Activated naive CD8-positive, alpha-beta T cell (primary cell): Measurements from ENCODE around the gene TRAF3.
A peak's percentile ranks its signal among the peaks of the same experiment; 100 is the strongest.
"Not testable (repeated sequence)": the region's sequence is repeated elsewhere in the genome, so short reads cannot be mapped to it uniquely, and the experiment has no call there.

Experiments used
- H3K27ac Mint-ChIP-seq: one replicate; pipeline ENCODE4 v1.8.0; 2021; ENCODE audit warnings: mixed read lengths
- H3K27me3 Mint-ChIP-seq: one replicate; pipeline ENCODE4 v1.8.0; 2021; ENCODE audit warnings: mixed read lengths
- H3K36me3 Mint-ChIP-seq: one replicate; pipeline ENCODE4 v1.8.0; 2021; ENCODE audit warnings: mixed read lengths
- H3K4me1 Mint-ChIP-seq: one replicate; pipeline ENCODE4 v1.8.0; 2021; ENCODE audit warnings: low read depth, mixed read lengths
- H3K4me3 Mint-ChIP-seq: one replicate; pipeline ENCODE4 v1.8.0; 2021; ENCODE audit warnings: mild to moderate bottlenecking, mixed read lengths
- H3K9me3 Mint-ChIP-seq: one replicate; pipeline ENCODE4 v1.8.0; 2021; ENCODE audit warnings: low read depth, mixed read lengths

Gene TRAF3

GRCh38 chr14:102922490-102923200 is 145.4 kb downstream of the TRAF3 start, which contains the start of gene AMN:
AMN (plus strand) TSS chr14:102922663; CDS start chr14:102922689, 26 bp downstream.
- peaks cover 13% of the 10 kb centered on the region for H3K4me1 Mint-ChIP-seq
- peak within 1 kb of the TSS; percentile 61 for H3K4me3 Mint-ChIP-seq
- H3K27ac Mint-ChIP-seq, result peak within 1 kb of the TSS; percentile 47
- H3K9me3 Mint-ChIP-seq, result no peaks in the 10 kb centered on the region
- H3K27me3 Mint-ChIP-seq, result peaks cover 6% of the 10 kb centered on the region
- no peaks in the 10 kb centered on the region for H3K36me3 Mint-ChIP-seq

- Mint-ChIP-seq H3K4me3 (peak overlapping the region; percentile 61), H3K36me3 (no peaks in the 10 kb centered on the region), H3K27me3 (peaks cover 6% of the 10 kb centered on the region), H3K4me1 (peaks cover 13% of the 10 kb centered on the region), H3K9me3 (no peaks in the 10 kb centered on the region), H3K27ac (peak overlapping the region; percentile 47)
Observed at GRCh38 chr14:102923201-102923924, 146.1 kb downstream of the TRAF3 start.

GRCh38 chr14:102923925-102924486 is 146.8 kb downstream of the TRAF3 start:
- H3K27me3 Mint-ChIP-seq, result peaks cover 6% of the 10 kb centered on the region
- H3K36me3 Mint-ChIP-seq, result no peaks in the 10 kb centered on the region
- no peak overlapping the region for H3K27ac Mint-ChIP-seq
- H3K4me3 Mint-ChIP-seq, result peak overlapping the region; percentile 28
- H3K4me1 Mint-ChIP-seq, result peaks cover 13% of the 10 kb centered on the region
- no peaks in the 10 kb centered on the region for H3K9me3 Mint-ChIP-seq

- no peak overlapping the region for H3K4me3 Mint-ChIP-seq
Observed at GRCh38 chr14:102924632-102925588, 147.7 kb downstream of the TRAF3 start.

GRCh38 chr14:102925646-102926045 is 148.4 kb downstream of the TRAF3 start:
- H3K27me3 Mint-ChIP-seq, result peaks cover 6% of the 10 kb centered on the region
- H3K4me1 Mint-ChIP-seq, result peaks cover 13% of the 10 kb centered on the region
- no peaks in the 10 kb centered on the region for H3K9me3 Mint-ChIP-seq
- no peak overlapping the region for H3K27ac Mint-ChIP-seq
- no peaks in the 10 kb centered on the region for H3K36me3 Mint-ChIP-seq
- H3K4me3 Mint-ChIP-seq, result no peak overlapping the region

More at GRCh38 chr14:102924632-102925588, 147.7 kb downstream of the TRAF3 start:
- H3K27ac Mint-ChIP-seq, result no peak overlapping the region
- H3K4me1 Mint-ChIP-seq, result peaks cover 13% of the 10 kb centered on the region
- peaks cover 6% of the 10 kb centered on the region for H3K27me3 Mint-ChIP-seq
- H3K9me3 Mint-ChIP-seq, result no peaks in the 10 kb centered on the region
- H3K36me3 Mint-ChIP-seq, result no peaks in the 10 kb centered on the region

GRCh38 chr14:102926104-102926503 is 148.9 kb downstream of the TRAF3 start:
- no peak overlapping the region for H3K4me3 Mint-ChIP-seq
- no peak overlapping the region for H3K27ac Mint-ChIP-seq
- peaks cover 13% of the 10 kb centered on the region for H3K4me1 Mint-ChIP-seq
- H3K27me3 Mint-ChIP-seq, result peaks cover 6% of the 10 kb centered on the region
- H3K36me3 Mint-ChIP-seq, result no peaks in the 10 kb centered on the region
- H3K9me3 Mint-ChIP-seq, result no peaks in the 10 kb centered on the region

- H3K4me1 Mint-ChIP-seq, result peaks cover 13% of the 10 kb centered on the region
- H3K4me3 Mint-ChIP-seq, H3K27me3 Mint-ChIP-seq, H3K36me3 Mint-ChIP-seq, H3K27ac Mint-ChIP-seq, H3K9me3 Mint-ChIP-seq: not testable (repeated sequence)
Observed at GRCh38 chr14:102926840-102927239, 149.6 kb downstream of the TRAF3 start.

- Mint-ChIP-seq H3K4me3 (peak overlapping the region; percentile 30), H3K36me3 (no peaks in the 10 kb centered on the region), H3K9me3 (no peaks in the 10 kb centered on the region), H3K27ac (no peak overlapping the region), H3K27me3 (peaks cover 6% of the 10 kb centered on the region), H3K4me1 (peaks cover 13% of the 10 kb centered on the region)
Observed at GRCh38 chr14:102927346-102927877, 150.2 kb downstream of the TRAF3 start.

GRCh38 chr14:102927878-102928411 is 150.7 kb downstream of the TRAF3 start:
- Mint-ChIP-seq H3K36me3 (no peaks in the 10 kb centered on the region), H3K9me3 (no peaks in the 10 kb centered on the region), H3K4me1 (peaks cover 13% of the 10 kb centered on the region), H3K4me3 (peak overlapping the region; percentile 35), H3K27ac (no peak overlapping the region), H3K27me3 (peaks cover 6% of the 10 kb centered on the region)

GRCh38 chr14:102928412-102929240 is 151.4 kb downstream of the TRAF3 start:
- peaks cover 6% of the 10 kb centered on the region for H3K27me3 Mint-ChIP-seq
- H3K4me3 Mint-ChIP-seq, result peak overlapping the region; percentile 67
- H3K36me3 Mint-ChIP-seq, result no peaks in the 10 kb centered on the region
- peaks cover 9% of the 10 kb centered on the region for H3K4me1 Mint-ChIP-seq
- H3K27ac Mint-ChIP-seq, result no peak overlapping the region
- no peaks in the 10 kb centered on the region for H3K9me3 Mint-ChIP-seq

- Mint-ChIP-seq H3K27me3 (peaks cover 6% of the 10 kb centered on the region), H3K9me3 (no peaks in the 10 kb centered on the region), H3K4me1 (peaks cover 5% of the 10 kb centered on the region), H3K27ac (no peak overlapping the region), H3K4me3 (peak overlapping the region; percentile 27), H3K36me3 (no peaks in the 10 kb centered on the region)
Observed at GRCh38 chr14:102929241-102930137, 152.2 kb downstream of the TRAF3 start.

- H3K27me3 Mint-ChIP-seq, result peaks cover 6% of the 10 kb centered on the region
- no peaks in the 10 kb centered on the region for H3K9me3 Mint-ChIP-seq
- no peak overlapping the region for H3K4me3 Mint-ChIP-seq
- H3K4me1 Mint-ChIP-seq, result peaks cover 3% of the 10 kb centered on the region
- H3K36me3 Mint-ChIP-seq, result no peaks in the 10 kb centered on the region
- no peak overlapping the region for H3K27ac Mint-ChIP-seq
Observed at GRCh38 chr14:102930138-102930752, 153.0 kb downstream of the TRAF3 start.
